Fibroblast of the aortic adventitia (primary cell): Measurements from ENCODE around the gene SLCO3A1. TPM values are rescaled to one million over a fixed set of nuclear protein-coding genes. Genes with fewer than 3 reads are reported as not detected.

Experiments used
- DNase-seq: peaks from one replicate; pipeline ENCODE4 v3.0.0-alpha.2; 2010; ENCODE audit warnings: low read depth
- H3K4me3 ChIP-seq: 2 replicates; pipeline ENCODE4 v1.5.1; 2011; ENCODE audit warnings: low read depth, mild to moderate bottlenecking, control low read depth, low read length, moderate library complexity
- CTCF ChIP-seq: IDR thresholded peaks from 2 replicates; pipeline ENCODE4 v1.5.1; 2011; ENCODE audit warnings: mild to moderate bottlenecking, low read length, control low read depth, inconsistent platforms; ENCODE audit not compliant: insufficient read depth
- total RNA-seq: library from RNA; depleted of rRNA; stranded (reverse); fragments of >200 nt; gene quantifications from 2 replicates; pipeline ENCODE4 v1.2.3, GENCODE V29; 2012; ENCODE audit warnings: low replicate concordance

The SLCO3A1 gene
- total RNA-seq, 1 donor = 8.9 TPM

GRCh38 chr15:92157666-92158298 is 304.3 kb downstream of the SLCO3A1 start:
- H3K4me3 ChIP-seq = no peak overlapping the region
- TF ChIP-seq CTCF = no peak
- DNase-seq = no peak

GRCh38 chr15:92158426-92158825 is 304.9 kb downstream of the SLCO3A1 start:
- no peak overlapping the region for H3K4me3 ChIP-seq
- no peak for DNase-seq
- no peak for TF ChIP-seq CTCF

- H3K4me3 ChIP-seq = no peak overlapping the region
- DNase-seq = no peak
- TF ChIP-seq CTCF = no peak
Measured at GRCh38 chr15:92159481-92159880, 306.0 kb downstream of the SLCO3A1 start.

- TF ChIP-seq CTCF = no peak
- no peak for DNase-seq
- no peak overlapping the region for H3K4me3 ChIP-seq
Measured at GRCh38 chr15:92159906-92160841, 306.7 kb downstream of the SLCO3A1 start.

GRCh38 chr15:92161039-92161670 is 307.6 kb downstream of the SLCO3A1 start:
- no peak overlapping the region for H3K4me3 ChIP-seq
- no peak for DNase-seq
- TF ChIP-seq CTCF = no peak

- TF ChIP-seq CTCF = no peak
- DNase-seq = no peak
- no peak overlapping the region for H3K4me3 ChIP-seq
Measured at GRCh38 chr15:92162657-92163056, 309.1 kb downstream of the SLCO3A1 start.
